Colonic mucosa (tissue), 4 donors: ENCODE data around the gene RIIAD1. TPM values are rescaled to one million over a fixed set of nuclear protein-coding genes. Genes with fewer than 3 reads are reported as not detected.

Experiments
- DNase-seq: peaks from one replicate; pipeline ENCODE4 v3.0.0-alpha.2; 2020
- H3K27ac ChIP-seq: fragments of 200-600 bp; one replicate; pipeline ENCODE4 v1.8.0; 2021
- H3K27me3 ChIP-seq: fragments of 200-600 bp; one replicate; pipeline ENCODE4 v1.8.0; 2021
- H3K36me3 ChIP-seq: fragments of 200-600 bp; one replicate; pipeline ENCODE4 v1.8.0; 2021
- H3K4me1 ChIP-seq: fragments of 200-600 bp; one replicate; pipeline ENCODE4 v1.8.0; 2021; ENCODE audit warnings: mild to moderate bottlenecking
- H3K4me3 ChIP-seq: fragments of 200-600 bp; one replicate; pipeline ENCODE4 v1.8.0; 2021
- H3K9ac ChIP-seq, 2 donors: one replicate each; pipeline ENCODE4 v1.7.0; 2013; ENCODE audit warnings: control low read depth in 2 of 2, low read depth in 2 of 2, low read length in 2 of 2
- H3K9me3 ChIP-seq: fragments of 200-600 bp; one replicate; pipeline ENCODE4 v1.8.0; 2021
- CTCF ChIP-seq: fragments of 200-600 bp; IDR thresholded peaks from one replicate; pipeline ENCODE4 v1.8.0; 2022; ENCODE audit warnings: antibody characterized with exemption, mild to moderate bottlenecking
- intact Hi-C: fragments of 100-400 bp; cut with DNase I; formaldehyde crosslinking; loops from one replicate; pipeline ENCODE4 v1.14.1; 2022
- total RNA-seq, 2 donors: library from RNA; stranded (reverse); fragmentation: NEBNext Ultra II Directional in 1 of 2; extraction: Animal tissue kit (Norgen Biotek cat#: 25700) in 1 of 2; gene quantifications; one replicate each; pipeline ENCODE4 v1.2.1, GENCODE V29; 2021
- donor health status: healthy.
- donor health status: DM: no; HTN: no; CAD: no.
- donor health status: DM: no; HTN: no; CAD: no.

RIIAD1 gene
- total RNA-seq, 2 donors from 2014 or later: 0.91 TPM; not detected in 1

- Histone ChIP-seq H3K36me3 (no peaks in the 10 kb centered on the region), H3K9me3 (no peaks in the 10 kb centered on the region), H3K4me3 (no peak overlapping the region), H3K4me1 (peaks cover 1% of the 10 kb centered on the region), H3K27ac (no peak overlapping the region), H3K27me3 (no peaks in the 10 kb centered on the region), H3K9ac (no peak overlapping the region)
- TF ChIP-seq CTCF: no peak
- intact Hi-C loops: no loop called here
- no peak for DNase-seq
Measured at GRCh38 chr1:151711044-151711800, 10.1 kb upstream of the RIIAD1 start.

- H3K4me3 ChIP-seq: no peak overlapping the region
- H3K4me1 ChIP-seq: no peaks in the 10 kb centered on the region
- no peak for TF ChIP-seq CTCF
- H3K9me3 ChIP-seq: no peaks in the 10 kb centered on the region
- H3K36me3 ChIP-seq: no peaks in the 10 kb centered on the region
- H3K9ac ChIP-seq: no peak overlapping the region
- no peak for DNase-seq
- intact Hi-C loops: no loop called here
- no peaks in the 10 kb centered on the region for H3K27me3 ChIP-seq
- no peak overlapping the region for H3K27ac ChIP-seq
Measured at GRCh38 chr1:151711951-151712350, 9.4 kb upstream of the RIIAD1 start.

DNA sequence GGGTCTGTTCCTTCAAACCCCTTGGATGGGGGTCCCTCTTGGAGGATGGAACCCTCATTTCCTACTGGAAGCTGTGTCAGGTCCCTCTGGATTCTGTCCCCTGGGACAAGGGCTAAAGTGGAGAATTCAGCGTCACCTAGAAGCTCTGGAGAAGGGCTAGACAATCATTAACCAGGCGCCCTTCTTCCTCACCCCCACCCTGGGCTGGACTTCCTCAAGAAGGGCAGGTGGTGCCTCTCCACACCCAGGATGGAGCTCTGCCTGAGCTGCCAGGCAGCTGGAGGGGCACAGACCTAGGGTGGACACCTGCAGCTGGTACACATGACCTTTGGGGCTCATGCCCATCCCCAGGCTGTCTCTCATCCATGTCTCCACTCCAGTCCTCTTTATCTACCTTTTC is 8.3 kb upstream of the RIIAD1 start:
- Histone ChIP-seq H3K4me1 (no peaks in the 10 kb centered on the region), H3K4me3 (no peak overlapping the region), H3K9me3 (no peaks in the 10 kb centered on the region), H3K36me3 (no peaks in the 10 kb centered on the region), H3K27me3 (no peaks in the 10 kb centered on the region), H3K9ac (peak overlapping the region in 1 of 2 donors; percentile 21), H3K27ac (no peak overlapping the region)
- TF ChIP-seq CTCF: no peak
- DNase-seq: peak; percentile 89
- intact Hi-C loops: no loop called here

- no peaks in the 10 kb centered on the region for H3K27me3 ChIP-seq
- H3K4me1 ChIP-seq: no peaks in the 10 kb centered on the region
- no peak overlapping the region for H3K9ac ChIP-seq
- no peaks in the 10 kb centered on the region for H3K9me3 ChIP-seq
- no peaks in the 10 kb centered on the region for H3K36me3 ChIP-seq
- no peak overlapping the region for H3K27ac ChIP-seq
- no peak for TF ChIP-seq CTCF
- H3K4me3 ChIP-seq: no peak overlapping the region
- intact Hi-C loops: no loop called here
- no peak for DNase-seq
Measured at GRCh38 chr1:151713874-151714273, 7.4 kb upstream of the RIIAD1 start.

DNA sequence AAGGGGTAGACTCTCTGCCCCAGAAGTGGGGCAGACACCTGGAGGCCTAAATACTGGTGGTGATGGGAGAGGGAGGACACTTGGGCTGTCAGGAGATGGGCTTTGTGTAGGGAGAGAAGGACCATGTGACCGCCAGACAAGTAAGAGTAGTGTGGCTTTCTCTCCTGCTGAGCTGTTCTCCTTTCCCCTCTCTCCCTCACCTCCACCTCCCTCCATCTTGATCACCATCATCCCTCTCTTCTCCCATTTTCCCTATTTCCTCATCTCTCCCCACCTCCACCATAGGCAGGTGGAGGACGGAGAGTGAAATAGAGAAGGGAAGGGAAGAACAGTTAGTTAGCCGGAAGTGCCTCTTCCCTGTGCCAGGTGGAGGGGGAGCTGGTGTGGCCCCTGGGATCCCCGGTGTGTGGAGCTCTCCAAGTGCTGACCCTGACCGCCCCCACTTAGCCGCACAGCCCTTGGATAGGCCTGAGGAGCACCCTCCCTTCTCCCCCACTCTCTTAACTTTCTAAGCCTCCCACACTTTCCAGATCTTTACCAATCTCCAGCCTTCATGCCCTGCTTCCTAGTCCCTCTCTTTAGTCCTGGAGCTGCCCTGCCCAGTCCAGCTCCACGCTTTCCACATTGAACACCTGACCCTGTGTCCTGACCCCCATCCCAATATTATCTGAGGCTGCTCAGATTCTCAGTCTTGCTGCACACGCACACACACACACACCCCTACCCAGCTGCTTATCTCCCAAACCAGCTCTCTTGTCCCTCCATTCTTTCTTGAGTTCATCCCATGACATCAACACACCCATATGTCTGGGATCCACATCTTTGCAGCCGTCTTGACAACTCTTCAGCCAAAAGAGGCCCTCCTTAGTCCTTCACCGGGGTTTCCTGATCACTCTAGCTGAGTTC is 6.2 kb upstream of the RIIAD1 start:
- no peak for TF ChIP-seq CTCF
- no peak for DNase-seq
- Histone ChIP-seq H3K27ac (no peak overlapping the region), H3K36me3 (no peaks in the 10 kb centered on the region), H3K4me1 (peaks cover under 1% of the 10 kb centered on the region), H3K4me3 (no peak overlapping the region), H3K9ac (no peak overlapping the region), H3K9me3 (no peaks in the 10 kb centered on the region), H3K27me3 (no peaks in the 10 kb centered on the region)
- intact Hi-C loops: no loop called here
